OCI-LY7 (cell line): ENCODE results near the gene FYN. TPM values are rescaled to one million over a fixed set of nuclear protein-coding genes. Genes with fewer than 3 reads are reported as not detected.

Experiments
- BruUV-seq: library from RNA; stranded (reverse); fragments of 400-500 nt; replicated peaks from 2 replicates; lab custom pipeline; 2021; lab: Mats Ljungman, UMichigan
- CTCF ChIA-PET: fragments of 300-600 bp; sonication (Branson Sonifier 250); formaldehyde crosslinking; loops from one replicate; lab custom pipeline; 2022; ENCODE audit warnings: antibody characterized with exemption; ENCODE audit not compliant: unreplicated experiment; lab: Charles Lee
- POLR2A ChIA-PET: fragments of 300-600 bp; sonication (Branson Sonifier 250); formaldehyde crosslinking; loops from one replicate; lab custom pipeline; 2022; ENCODE audit warnings: antibody characterized with exemption; lab: Charles Lee
- DNase-seq: peaks from one replicate; pipeline ENCODE4 v3.0.0-alpha.2; 2015; ENCODE audit warnings: low spot score
- H2AFZ ChIP-seq: fragments of 200-600 bp; sonication (generic), shearing (Covaris generic); 2 replicates; pipeline ENCODE4 v1.6.1; 2014; ENCODE audit warnings: mild to moderate bottlenecking, antibody characterized with exemption, low read length, moderate library complexity
- H3K27ac ChIP-seq: fragments of 200-600 bp; sonication (generic); 2 replicates; pipeline ENCODE4 v1.5.1; 2014; ENCODE audit warnings: mixed run types, low read depth, mild to moderate bottlenecking, moderate library complexity, low read length, inconsistent platforms; ENCODE audit not compliant: poor library complexity, severe bottlenecking
- H3K36me3 ChIP-seq: fragments of 200-600 bp; sonication (generic); 2 replicates; pipeline ENCODE4 v1.6.1; 2014; ENCODE audit warnings: mild to moderate bottlenecking, antibody characterized with exemption, low read length, moderate library complexity, mixed read lengths; ENCODE audit not compliant: insufficient read depth
- H3K4me1 ChIP-seq: fragments of 200-600 bp; sonication (generic); 2 replicates; pipeline ENCODE4 v1.5.1; 2014; ENCODE audit warnings: mild to moderate bottlenecking, low read length; ENCODE audit not compliant: insufficient read depth, poor library complexity, severe bottlenecking
- H3K4me2 ChIP-seq: fragments of 200-600 bp; sonication (generic); 2 replicates; pipeline ENCODE4 v1.6.1; 2014; ENCODE audit warnings: mild to moderate bottlenecking, low read length
- H3K4me3 ChIP-seq: fragments of 200-600 bp; sonication (generic); 2 replicates; pipeline ENCODE4 v1.5.1; 2014; ENCODE audit warnings: mild to moderate bottlenecking, low read depth, low read length; ENCODE audit not compliant: poor library complexity, severe bottlenecking
- H3K79me2 ChIP-seq: fragments of 200-600 bp; sonication (generic); 2 replicates; pipeline ENCODE4 v1.6.1; 2016; ENCODE audit warnings: low read depth, mild to moderate bottlenecking, low read length, moderate library complexity, mixed read lengths; ENCODE audit not compliant: insufficient read depth
- H3K9me2 ChIP-seq: fragments of 200-600 bp; sonication (generic); 2 replicates; pipeline ENCODE4 v1.6.1; 2016; ENCODE audit warnings: mild to moderate bottlenecking, low read length, mixed read lengths; ENCODE audit not compliant: insufficient read depth
- H3K9me3 ChIP-seq: fragments of 200-600 bp; sonication (generic); 2 replicates; pipeline ENCODE4 v1.6.1; 2014; ENCODE audit warnings: mild to moderate bottlenecking, mixed run types, low read length, mixed read lengths
- H4K20me1 ChIP-seq: fragments of 200-600 bp; sonication (generic); 2 replicates; pipeline ENCODE4 v1.6.1; 2014; ENCODE audit warnings: mild to moderate bottlenecking, antibody characterized with exemption, low read length, moderate library complexity, mixed read lengths; ENCODE audit not compliant: insufficient read depth
- EZH2phosphoT487 ChIP-seq: fragments of 200-600 bp; sonication (generic); IDR thresholded peaks from 2 replicates; pipeline ENCODE4 v1.6.1; 2018; ENCODE audit warnings: low read depth, borderline replicate concordance, mild to moderate bottlenecking, mixed run types, antibody characterized with exemption, low read length, moderate library complexity, mixed read lengths
- intact Hi-C: fragments of 100-400 bp; cut with micrococcal nuclease; formaldehyde crosslinking; loops from one replicate; pipeline ENCODE4 v1.10.0; 2022; ENCODE audit not compliant: unreplicated experiment
- total RNA-seq, 2 experiments: library from RNA; depleted of rRNA in 1 of 2; stranded (reverse); fragments of >200 nt in 1 of 2; shearing (Covaris generic) in 1 of 2; gene quantifications; 2 replicates each; pipeline ENCODE4 v1.2.3, GENCODE V29; 2014 to 2022
- TF ChIP-seq, protein P1 (sequence below): fragments of 200-600 bp; sonication (generic); conservative IDR thresholded peaks from 2 replicates; pipeline ENCODE4 v1.5.1; 2014; ENCODE audit warnings: mild to moderate bottlenecking, antibody characterized with exemption, low read length, moderate library complexity, mixed read lengths

Gene FYN
- total RNA-seq, 2 experiments from 2014 or later: 57.3 to 92.9 TPM

GRCh38 chr6:111722179-111722731 lies 151.0 kb downstream of the FYN start:
- POLR2A ChIA-PET: interaction anchor here (1.0 to 1.6 kb wide), 4 partner anchors 30 to 253 kb away, joined by 3 to 6 read pairs (median 4); no protein-coding TSS in a partner anchor
- no peaks in the 10 kb centered on the region for H3K79me2 ChIP-seq
- BruUV-seq: no TSS peak

DNA sequence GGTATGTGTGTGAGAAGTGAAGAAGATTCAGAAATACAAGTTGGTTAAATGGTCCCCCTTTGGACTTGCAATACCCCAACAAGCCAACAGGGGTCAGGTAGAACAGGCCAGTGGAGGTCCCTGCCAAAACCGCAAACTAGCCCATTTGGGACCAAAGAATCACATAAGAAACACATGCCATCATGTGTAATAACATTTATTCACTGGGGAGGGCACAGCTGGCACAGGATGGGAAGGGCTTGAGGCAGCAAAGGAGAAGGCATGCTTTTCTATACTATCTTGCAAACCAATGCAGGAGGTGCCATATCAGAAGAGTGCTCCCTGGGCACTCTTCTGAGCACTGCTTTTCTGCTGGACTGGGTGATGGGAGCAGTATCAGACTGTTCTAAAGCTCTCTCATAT lies 151.5 kb downstream of the FYN start:
- Histone ChIP-seq H3K9me3 (no peaks in the 10 kb centered on the region), H3K36me3 (peaks cover 12% of the 10 kb centered on the region; the same call in 1 of the 2 replicates), H3K4me3 (no peak overlapping the region), H3K27ac (no peak overlapping the region), H3K4me2 (no peak overlapping the region), H3K9me2 (no peaks in the 10 kb centered on the region), H3K4me1 (peaks cover 38% of the 10 kb centered on the region), H2AFZ (no peak overlapping the region), H4K20me1 (peaks cover 5% of the 10 kb centered on the region; the same call in 1 of the 2 replicates), H3K79me2 (no peaks in the 10 kb centered on the region)
- peak; percentile 55 for DNase-seq
- no peak for TF ChIP-seq EZH2phosphoT487
- TF ChIP-seq, protein P1, sequence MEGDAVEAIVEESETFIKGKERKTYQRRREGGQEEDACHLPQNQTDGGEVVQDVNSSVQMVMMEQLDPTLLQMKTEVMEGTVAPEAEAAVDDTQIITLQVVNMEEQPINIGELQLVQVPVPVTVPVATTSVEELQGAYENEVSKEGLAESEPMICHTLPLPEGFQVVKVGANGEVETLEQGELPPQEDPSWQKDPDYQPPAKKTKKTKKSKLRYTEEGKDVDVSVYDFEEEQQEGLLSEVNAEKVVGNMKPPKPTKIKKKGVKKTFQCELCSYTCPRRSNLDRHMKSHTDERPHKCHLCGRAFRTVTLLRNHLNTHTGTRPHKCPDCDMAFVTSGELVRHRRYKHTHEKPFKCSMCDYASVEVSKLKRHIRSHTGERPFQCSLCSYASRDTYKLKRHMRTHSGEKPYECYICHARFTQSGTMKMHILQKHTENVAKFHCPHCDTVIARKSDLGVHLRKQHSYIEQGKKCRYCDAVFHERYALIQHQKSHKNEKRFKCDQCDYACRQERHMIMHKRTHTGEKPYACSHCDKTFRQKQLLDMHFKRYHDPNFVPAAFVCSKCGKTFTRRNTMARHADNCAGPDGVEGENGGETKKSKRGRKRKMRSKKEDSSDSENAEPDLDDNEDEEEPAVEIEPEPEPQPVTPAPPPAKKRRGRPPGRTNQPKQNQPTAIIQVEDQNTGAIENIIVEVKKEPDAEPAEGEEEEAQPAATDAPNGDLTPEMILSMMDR: peak; percentile 83
- ChIA-PET CTCF (interaction anchor here (1.1 kb wide), 1 partner anchor 26 kb away, joined by 3 read pairs; no protein-coding TSS in a partner anchor), POLR2A (interaction anchor here (0.5 to 1.6 kb wide), 2 partner anchors 35 to 1644 kb away, joined by 3 read pairs; no protein-coding TSS in a partner anchor)
- BruUV-seq: no TSS peak
- intact Hi-C loops: loop anchor here (5.0 kb wide), 1 partner anchor 41 kb away; no protein-coding TSS in a partner anchor

More at GRCh38 chr6:111722179-111722731, 151.0 kb downstream of the FYN start:
- Histone ChIP-seq H3K27ac (no peak overlapping the region), H3K9me2 (no peaks in the 10 kb centered on the region), H4K20me1 (peaks cover 5% of the 10 kb centered on the region; the same call in 1 of the 2 replicates), H3K36me3 (peaks cover 12% of the 10 kb centered on the region; the same call in 1 of the 2 replicates), H3K4me1 (peaks cover 38% of the 10 kb centered on the region), H3K4me3 (no peak overlapping the region), H3K4me2 (0 out of 2 replicates have a peak overlapping the region, but pooled peaks have one; percentile 9), H2AFZ (no peak overlapping the region), H3K9me3 (no peaks in the 10 kb centered on the region)
- intact Hi-C loops: loop anchor here (5.0 kb wide), 1 partner anchor 40 kb away; no protein-coding TSS in a partner anchor
- no peak for DNase-seq
- no peak for TF ChIP-seq EZH2phosphoT487
- TF ChIP-seq, protein P1: no peak
- CTCF ChIA-PET: interaction anchor here (1.1 kb wide), 1 partner anchor 26 kb away, joined by 3 read pairs; no protein-coding TSS in a partner anchor
